ENCODE measurements around the gene RUBCN.

- TF ChIP-seq, protein P1, sequence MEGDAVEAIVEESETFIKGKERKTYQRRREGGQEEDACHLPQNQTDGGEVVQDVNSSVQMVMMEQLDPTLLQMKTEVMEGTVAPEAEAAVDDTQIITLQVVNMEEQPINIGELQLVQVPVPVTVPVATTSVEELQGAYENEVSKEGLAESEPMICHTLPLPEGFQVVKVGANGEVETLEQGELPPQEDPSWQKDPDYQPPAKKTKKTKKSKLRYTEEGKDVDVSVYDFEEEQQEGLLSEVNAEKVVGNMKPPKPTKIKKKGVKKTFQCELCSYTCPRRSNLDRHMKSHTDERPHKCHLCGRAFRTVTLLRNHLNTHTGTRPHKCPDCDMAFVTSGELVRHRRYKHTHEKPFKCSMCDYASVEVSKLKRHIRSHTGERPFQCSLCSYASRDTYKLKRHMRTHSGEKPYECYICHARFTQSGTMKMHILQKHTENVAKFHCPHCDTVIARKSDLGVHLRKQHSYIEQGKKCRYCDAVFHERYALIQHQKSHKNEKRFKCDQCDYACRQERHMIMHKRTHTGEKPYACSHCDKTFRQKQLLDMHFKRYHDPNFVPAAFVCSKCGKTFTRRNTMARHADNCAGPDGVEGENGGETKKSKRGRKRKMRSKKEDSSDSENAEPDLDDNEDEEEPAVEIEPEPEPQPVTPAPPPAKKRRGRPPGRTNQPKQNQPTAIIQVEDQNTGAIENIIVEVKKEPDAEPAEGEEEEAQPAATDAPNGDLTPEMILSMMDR (conservative IDR thresholded peaks at IDR 0.05) = no peak
- no peak for TF ChIP-seq ZFX (IDR thresholded peaks at IDR 0.05)
These were observed 45.5 kb upstream of the RUBCN start for GRCh38 chr3:197782230-197782629.
